KMS-11 (cell line): Measurements from ENCODE around the gene SMG7.

Experiments
- H2AFZ ChIP-seq: fragments of 200-600 bp; sonication (generic); 2 replicates; pipeline ENCODE4 v1.6.1; 2016; ENCODE audit warnings: antibody characterized with exemption, mixed run types, low read depth
- H3K27ac ChIP-seq: fragments of 200-600 bp; sonication (generic); 2 replicates; pipeline ENCODE4 v1.6.1; 2016; ENCODE audit warnings: mild to moderate bottlenecking, mixed run types
- H3K27me3 ChIP-seq: fragments of 200-600 bp; sonication (generic); 2 replicates; pipeline ENCODE4 v1.6.1; 2017; ENCODE audit warnings: mild to moderate bottlenecking, low read depth, mixed run types, moderate library complexity; ENCODE audit not compliant: insufficient read depth
- H3K36me3 ChIP-seq: fragments of 200-600 bp; sonication (generic); 2 replicates; pipeline ENCODE4 v1.6.1; 2017; ENCODE audit warnings: mild to moderate bottlenecking, mixed run types; ENCODE audit not compliant: insufficient read depth
- H3K4me1 ChIP-seq: fragments of 200-600 bp; sonication (generic); 2 replicates; pipeline ENCODE4 v1.6.1; 2016; ENCODE audit warnings: mild to moderate bottlenecking, low read depth, mixed run types; ENCODE audit not compliant: poor library complexity, severe bottlenecking
- H3K4me2 ChIP-seq: fragments of 200-600 bp; sonication (generic); 2 replicates; pipeline ENCODE4 v1.7.0; 2016; ENCODE audit warnings: mild to moderate bottlenecking, mixed run types
- H3K4me3 ChIP-seq: fragments of 200-600 bp; sonication (generic); IDR thresholded peaks from 2 replicates; pipeline ENCODE4 v1.6.1; 2017; ENCODE audit warnings: low read depth, low read length, mixed read lengths; ENCODE audit not compliant: insufficient read depth
- H3K79me2 ChIP-seq: fragments of 200-600 bp; sonication (generic); 2 replicates; pipeline ENCODE4 v1.6.1; 2016; ENCODE audit warnings: low read depth, mixed run types; ENCODE audit not compliant: insufficient read depth
- H3K9ac ChIP-seq: fragments of 200-600 bp; sonication (generic); 2 replicates; pipeline ENCODE4 v1.6.1; 2016; ENCODE audit warnings: mild to moderate bottlenecking, mixed run types
- H4K20me1 ChIP-seq: fragments of 200-600 bp; sonication (generic); 2 replicates; pipeline ENCODE4 v1.6.1; 2016; ENCODE audit warnings: mild to moderate bottlenecking, mixed run types; ENCODE audit not compliant: insufficient read depth
- CTCF ChIP-seq: fragments of 200-600 bp; sonication (generic); conservative IDR thresholded peaks from 2 replicates; pipeline ENCODE4 v1.6.1; 2017; ENCODE audit warnings: low read depth, mild to moderate bottlenecking, antibody characterized with exemption, low read length, moderate library complexity, mixed read lengths

SMG7 gene

GRCh38 chr1:183487674-183488442 is 15.6 kb downstream of the SMG7 start:
- Histone ChIP-seq H3K4me1 (peaks cover 16% of the 10 kb centered on the region), H3K36me3 (no peaks in the 10 kb centered on the region; the same call in 1 of the 2 replicates), H3K79me2 (peaks cover 99% of the 10 kb centered on the region), H3K9ac (no peak overlapping the region), H2AFZ (no peak overlapping the region), H3K27me3 (no peaks in the 10 kb centered on the region), H3K4me3 (no peak overlapping the region), H3K4me2 (no peak overlapping the region), H3K27ac (no peak overlapping the region), H4K20me1 (peaks cover 43% of the 10 kb centered on the region)
- TF ChIP-seq CTCF = no peak

GRCh38 chr1:183490932-183491331 is 18.6 kb downstream of the SMG7 start:
- Histone ChIP-seq H3K27ac (no peak overlapping the region), H3K36me3 (no peaks in the 10 kb centered on the region; the same call in 1 of the 2 replicates), H3K4me2 (no peak overlapping the region), H3K27me3 (no peaks in the 10 kb centered on the region), H3K4me1 (peaks cover 16% of the 10 kb centered on the region), H3K4me3 (no peak overlapping the region), H4K20me1 (peaks cover 37% of the 10 kb centered on the region), H3K79me2 (peaks cover 97% of the 10 kb centered on the region), H2AFZ (no peak overlapping the region), H3K9ac (no peak overlapping the region)
- no peak for TF ChIP-seq CTCF

- Histone ChIP-seq H3K9ac (no peak overlapping the region), H3K4me2 (no peak overlapping the region), H3K27ac (no peak overlapping the region), H3K79me2 (peaks cover 97% of the 10 kb centered on the region), H3K27me3 (no peaks in the 10 kb centered on the region), H3K4me1 (peaks cover 28% of the 10 kb centered on the region), H3K36me3 (no peaks in the 10 kb centered on the region; the same call in 1 of the 2 replicates), H3K4me3 (no peak overlapping the region), H4K20me1 (peaks cover 49% of the 10 kb centered on the region), H2AFZ (no peak overlapping the region)
- TF ChIP-seq CTCF = no peak
Observed at GRCh38 chr1:183493540-183494245, 21.4 kb downstream of the SMG7 start.

GRCh38 chr1:183495420-183495819 is 23.1 kb downstream of the SMG7 start:
- Histone ChIP-seq H2AFZ (no peak overlapping the region), H3K27ac (no peak overlapping the region), H3K4me2 (no peak overlapping the region), H3K79me2 (peaks cover 97% of the 10 kb centered on the region), H3K4me1 (peaks cover 31% of the 10 kb centered on the region), H3K36me3 (no peaks in the 10 kb centered on the region), H3K4me3 (no peak overlapping the region), H4K20me1 (peaks cover 55% of the 10 kb centered on the region), H3K27me3 (no peaks in the 10 kb centered on the region), H3K9ac (no peak overlapping the region)
- no peak for TF ChIP-seq CTCF
